SK-N-SH (cell line): Measurements from ENCODE around the gene RDH16. TPM values are rescaled to one million over a fixed set of nuclear protein-coding genes. Genes with fewer than 3 reads are reported as not detected.

Experiments used
- CTCF ChIA-PET: fragments of 300-600, 350-600 bp; formaldehyde crosslinking; extraction: SDS; loops from one replicate; lab custom pipeline; 2021; lab: Yijun Ruan, JAX
- POLR2A ChIA-PET: fragments of 350-600 bp; sonication (Branson Sonifier 250); formaldehyde crosslinking; extraction: SDS; loops from one replicate; lab custom pipeline; 2020; ENCODE audit warnings: antibody characterized with exemption, inconsistent platforms; lab: Yijun Ruan, JAX
- DNase-seq: peaks from one replicate; pipeline ENCODE4 v3.0.0; 2012
- H2AFZ ChIP-seq: fragments of 200-600 bp; sonication (generic); 2 replicates; pipeline ENCODE4 v1.8.1; 2016; ENCODE audit warnings: antibody characterized with exemption, mild to moderate bottlenecking, low read depth
- H3F3A ChIP-seq: fragments of 200-600 bp; sonication (generic); replicated peaks from 2 replicates; pipeline ENCODE3; 2016; ENCODE audit warnings: antibody characterized with exemption, mild to moderate bottlenecking; ENCODE audit not compliant: insufficient read depth
- H3K27ac ChIP-seq, 2 experiments: fragments of 200-500 bp in 1 of 2; fragments of 200-600 bp in 1 of 2; sonication (Bioruptor generic) in 1 of 2; sonication (generic), shearing (Covaris generic) in 1 of 2; 2 replicates each; pipeline versions ENCODE4 v1.5.1 to v1.6.1; 2014 to 2016; ENCODE audit warnings: low read depth in 2 of 2, inconsistent platforms in 1 of 2, low read length in 1 of 2, mild to moderate bottlenecking in 1 of 2, mixed read lengths in 1 of 2
- H3K27me3 ChIP-seq: fragments of 200-600 bp; sonication (generic), shearing (Covaris generic); 2 replicates; pipeline ENCODE4 v1.6.1; 2016; ENCODE audit warnings: mixed run types; ENCODE audit not compliant: insufficient read depth
- H3K36me3 ChIP-seq, 2 experiments: fragments of 200-500 bp in 1 of 2; fragments of 200-600 bp in 1 of 2; sonication (Bioruptor generic) in 1 of 2; sonication (generic) in 1 of 2; replicated peaks in 1 of 2; 2 replicates each; pipeline versions ENCODE3 to v1.5.1; 2014 to 2016; ENCODE audit warnings: low read length in 1 of 2, mild to moderate bottlenecking in 1 of 2; ENCODE audit not compliant: insufficient read depth in 2 of 2, control insufficient read depth in 1 of 2
- H3K4me1 ChIP-seq, 2 experiments: fragments of 200-500 bp in 1 of 2; fragments of 200-600 bp in 1 of 2; sonication (Bioruptor generic) in 1 of 2; sonication (generic), shearing (Covaris generic) in 1 of 2; 2 replicates each; pipeline versions ENCODE4 v1.5.1 to v1.6.1; 2014 to 2016; ENCODE audit warnings: low read depth in 1 of 2, low read length in 1 of 2, mixed run types in 1 of 2; ENCODE audit not compliant: insufficient read depth in 2 of 2, control insufficient read depth in 1 of 2
- H3K4me2 ChIP-seq: fragments of 200-600 bp; sonication (generic), shearing (Covaris generic); 2 replicates; pipeline ENCODE4 v1.6.1; 2017; ENCODE audit warnings: mixed run types
- H3K4me3 ChIP-seq, 2 experiments: fragments of 200-500 bp in 1 of 2; fragments of 200-600 bp in 1 of 2; sonication (Bioruptor generic) in 1 of 2; sonication (generic), shearing (Covaris generic) in 1 of 2; 2 replicates each; pipeline versions ENCODE4 v1.5.1 to v1.8.1; 2014 to 2016; ENCODE audit warnings: low read depth in 2 of 2, inconsistent platforms in 1 of 2, low read length in 1 of 2, mild to moderate bottlenecking in 1 of 2, mixed read lengths in 1 of 2, moderate library complexity in 1 of 2
- H3K79me2 ChIP-seq: fragments of 200-600 bp; sonication (generic); 2 replicates; pipeline ENCODE4 v1.8.1; 2017; ENCODE audit warnings: mild to moderate bottlenecking; ENCODE audit not compliant: insufficient read depth
- H3K9ac ChIP-seq: fragments of 200-600 bp; sonication (generic); 2 replicates; pipeline ENCODE4 v1.6.1; 2017; ENCODE audit warnings: mixed run types
- H3K9me2 ChIP-seq: fragments of 200-600 bp; sonication (generic); 2 replicates; pipeline ENCODE4 v1.6.1; 2017; ENCODE audit warnings: mixed run types
- H3K9me3 ChIP-seq: fragments of 200-600 bp; sonication (generic); 2 replicates; pipeline ENCODE4 v1.6.1; 2017; ENCODE audit warnings: mixed run types, mild to moderate bottlenecking, moderate library complexity
- H4K20me1 ChIP-seq: fragments of 200-600 bp; sonication (generic); 2 replicates; pipeline ENCODE4 v1.6.1; 2017; ENCODE audit warnings: mild to moderate bottlenecking, mixed run types; ENCODE audit not compliant: insufficient read depth
- EZH2phosphoT487 ChIP-seq: fragments of 200-600 bp; sonication (generic); IDR thresholded peaks from 2 replicates; pipeline ENCODE4 v1.6.1; 2017; ENCODE audit warnings: low read depth, mixed run types, mild to moderate bottlenecking, antibody characterized with exemption, moderate library complexity, borderline replicate concordance
- FOSL2 ChIP-seq: IDR thresholded peaks from 2 replicates; pipeline ENCODE4 v1.4.0; 2012; ENCODE audit warnings: low read depth, mild to moderate bottlenecking, moderate library complexity, borderline replicate concordance
- GABPA ChIP-seq: IDR thresholded peaks from 2 replicates; pipeline ENCODE4 v1.4.0; 2012; ENCODE audit warnings: low read depth, mild to moderate bottlenecking
- GATA2 ChIP-seq: sonication (generic); formaldehyde crosslinking; IDR thresholded peaks from 2 replicates; pipeline ENCODE4 v1.5.0; 2020; ENCODE audit warnings: mild to moderate bottlenecking, missing genetic modification reagents
- JUND ChIP-seq: IDR thresholded peaks from 2 replicates; pipeline ENCODE4 v1.4.0; 2012
- MEF2A ChIP-seq: IDR thresholded peaks from 2 replicates; pipeline ENCODE4 v1.4.0; 2012; ENCODE audit warnings: low read depth, borderline replicate concordance
- POLR2AphosphoS5 ChIP-seq: IDR thresholded peaks from 2 replicates; pipeline ENCODE4 v1.6.1; 2012; ENCODE audit warnings: low read depth, low read length
- RAD21 ChIP-seq: IDR thresholded peaks from 2 replicates; pipeline ENCODE4 v1.6.1; 2012; ENCODE audit warnings: mild to moderate bottlenecking, low read length
- RCOR1 ChIP-seq: fragments of 150-350 bp; IDR thresholded peaks from 2 replicates; pipeline ENCODE4 v1.6.1; 2017; ENCODE audit warnings: antibody characterized with exemption, low read length
- REST ChIP-seq: IDR thresholded peaks from 2 replicates; pipeline ENCODE4 v1.6.1; 2012; ENCODE audit warnings: mild to moderate bottlenecking, low read depth, low read length, moderate library complexity
- RFX5 ChIP-seq: IDR thresholded peaks from 2 replicates; pipeline ENCODE4 v1.6.1; 2012; ENCODE audit warnings: mild to moderate bottlenecking, improper control_type of control experiment, low read length
- SIN3A ChIP-seq: IDR thresholded peaks from 2 replicates; pipeline ENCODE4 v1.6.1; 2012; ENCODE audit warnings: low read depth, mild to moderate bottlenecking, low read length, moderate library complexity, borderline replicate concordance
- SMC3 ChIP-seq: IDR thresholded peaks from 2 replicates; pipeline ENCODE4 v1.6.1; 2012; ENCODE audit warnings: low read depth, low read length, improper control_type of control experiment
- TAF1 ChIP-seq: IDR thresholded peaks from 2 replicates; pipeline ENCODE4 v1.6.1; 2012; ENCODE audit warnings: low read depth, mild to moderate bottlenecking, low read length, moderate library complexity, borderline replicate concordance
- TEAD4 ChIP-seq: IDR thresholded peaks from 2 replicates; pipeline ENCODE4 v1.4.0; 2012; ENCODE audit warnings: mild to moderate bottlenecking, borderline replicate concordance; ENCODE audit not compliant: insufficient read depth
- USF2 ChIP-seq: fragments of 150-350 bp; IDR thresholded peaks from 2 replicates; pipeline ENCODE4 v1.6.1; 2017; ENCODE audit warnings: antibody characterized with exemption, low read length, low read depth, borderline replicate concordance
- YY1 ChIP-seq: IDR thresholded peaks from 2 replicates; pipeline ENCODE4 v1.4.0; 2012; ENCODE audit warnings: low read depth, mild to moderate bottlenecking
- WGBS: methylation state at CpG from one replicate; pipeline ENCODE4 v1.1.6; 2017; ENCODE audit warnings: low lambda C conversion rate; 5-methylcytosine and 5-hydroxymethylcytosine counted together
- polyA plus RNA-seq, 3 experiments: library from polyadenylated mRNA; depleted of rRNA; stranded (reverse); fragments of >200 nt; gene quantifications; 2 replicates each; pipeline ENCODE4 v1.2.3, GENCODE V29; 2012
- TF ChIP-seq, protein P1 (sequence below): IDR thresholded peaks from 2 replicates; pipeline ENCODE4; 2012
- TF ChIP-seq, protein P2 (sequence below): IDR thresholded peaks from 2 replicates; pipeline ENCODE4 v1.4.0; 2012; ENCODE audit warnings: low read depth, borderline replicate concordance
- TF ChIP-seq, protein P3 (sequence below): IDR thresholded peaks from 2 replicates; pipeline ENCODE4 v1.4.0; 2012; ENCODE audit warnings: low read depth

Gene RDH16
- polyA plus RNA-seq, 1 of the 3 experiments (the other 2 are of a cell fraction) = 0.12 TPM

DNA sequence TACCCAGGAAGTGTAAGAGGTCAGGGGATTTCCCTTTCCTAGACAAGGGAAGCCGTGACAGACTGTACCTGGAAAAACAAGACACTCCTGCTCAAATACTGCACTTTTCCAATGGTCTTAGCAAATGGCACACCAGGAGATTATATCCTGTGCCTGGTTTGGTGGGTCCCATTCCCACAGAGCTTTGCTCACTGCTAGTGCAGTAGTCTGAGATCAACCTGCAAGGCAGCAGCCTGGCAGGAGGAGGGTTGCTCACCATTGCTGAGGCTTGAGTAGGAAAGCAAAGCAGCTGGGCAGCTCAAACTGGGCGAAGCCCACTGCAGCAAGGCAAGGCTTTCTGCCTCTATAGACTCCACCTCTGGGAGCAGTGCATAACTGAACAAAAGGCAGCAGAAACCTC is 1.0 kb upstream of the RDH16 start:
- no peak for DNase-seq
- Histone ChIP-seq H3K27ac (no peak overlapping the region), H3K4me1 (peaks cover 0 to 2% of the 10 kb centered on the region in 2 experiments; a peak in 1 of 4 replicates), H3K27me3 (peaks cover 6% of the 10 kb centered on the region; the same call in 1 of the 2 replicates), H3K9me3 (no peaks in the 10 kb centered on the region), H4K20me1 (no peaks in the 10 kb centered on the region), H3K4me3 (no peak overlapping the region), H3F3A (no peaks in the 10 kb centered on the region), H3K36me3 (no peaks in the 10 kb centered on the region), H3K9ac (no peak overlapping the region), H3K4me2 (no peak overlapping the region), H3K79me2 (no peaks in the 10 kb centered on the region), H2AFZ (no peak overlapping the region), H3K9me2 (no peaks in the 10 kb centered on the region)
- ChIA-PET CTCF (interaction anchor here (1.1 kb wide), 1 partner anchor 29 kb away, joined by 3 read pairs; no protein-coding TSS in a partner anchor), POLR2A (interaction anchor here (0.6 to 1.6 kb wide), 2 partner anchors 30 to 71 kb away, joined by 3 read pairs; no protein-coding TSS in a partner anchor)
- WGBS = 16% methylated on average over 2 of the region's 2 CpGs
- TF ChIP-seq TAF1 (no peak), TEAD4 (no peak)
- TF ChIP-seq, all 33 proteins: peak for 0

- 47% methylated on average over 2 of the region's 2 CpGs for WGBS
- no peak for DNase-seq
- Histone ChIP-seq H3K27ac (no peak overlapping the region), H3F3A (no peaks in the 10 kb centered on the region), H3K79me2 (no peaks in the 10 kb centered on the region), H3K4me1 (peaks cover 0 to 2% of the 10 kb centered on the region in 2 experiments; a peak in 1 of 4 replicates), H2AFZ (no peak overlapping the region), H3K4me2 (no peak overlapping the region), H4K20me1 (no peaks in the 10 kb centered on the region), H3K27me3 (peaks cover 6% of the 10 kb centered on the region; the same call in 1 of the 2 replicates), H3K9ac (no peak overlapping the region), H3K9me2 (no peaks in the 10 kb centered on the region), H3K9me3 (no peaks in the 10 kb centered on the region), H3K36me3 (no peaks in the 10 kb centered on the region), H3K4me3 (no peak overlapping the region)
- ChIA-PET POLR2A (no interaction called here), CTCF (no interaction called here)
- no peak for TF ChIP-seq POLR2AphosphoS5
- no peak for TF ChIP-seq RAD21
- no peak for TF ChIP-seq SMC3
- no peak for TF ChIP-seq REST
- TF ChIP-seq USF2 = no peak
- TF ChIP-seq, protein P1, sequence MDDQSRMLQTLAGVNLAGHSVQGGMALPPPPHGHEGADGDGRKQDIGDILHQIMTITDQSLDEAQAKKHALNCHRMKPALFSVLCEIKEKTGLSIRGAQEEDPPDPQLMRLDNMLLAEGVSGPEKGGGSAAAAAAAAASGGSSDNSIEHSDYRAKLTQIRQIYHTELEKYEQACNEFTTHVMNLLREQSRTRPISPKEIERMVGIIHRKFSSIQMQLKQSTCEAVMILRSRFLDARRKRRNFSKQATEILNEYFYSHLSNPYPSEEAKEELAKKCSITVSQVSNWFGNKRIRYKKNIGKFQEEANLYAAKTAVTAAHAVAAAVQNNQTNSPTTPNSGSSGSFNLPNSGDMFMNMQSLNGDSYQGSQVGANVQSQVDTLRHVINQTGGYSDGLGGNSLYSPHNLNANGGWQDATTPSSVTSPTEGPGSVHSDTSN = no peak
- no peak for TF ChIP-seq EZH2phosphoT487
- TF ChIP-seq GATA2 (CRISPR knock-in tag) = no peak
- TF ChIP-seq GABPA = no peak
- no peak for TF ChIP-seq SIN3A
- no peak for TF ChIP-seq JUND
- TF ChIP-seq RFX5 = no peak
- TF ChIP-seq, protein P2, sequence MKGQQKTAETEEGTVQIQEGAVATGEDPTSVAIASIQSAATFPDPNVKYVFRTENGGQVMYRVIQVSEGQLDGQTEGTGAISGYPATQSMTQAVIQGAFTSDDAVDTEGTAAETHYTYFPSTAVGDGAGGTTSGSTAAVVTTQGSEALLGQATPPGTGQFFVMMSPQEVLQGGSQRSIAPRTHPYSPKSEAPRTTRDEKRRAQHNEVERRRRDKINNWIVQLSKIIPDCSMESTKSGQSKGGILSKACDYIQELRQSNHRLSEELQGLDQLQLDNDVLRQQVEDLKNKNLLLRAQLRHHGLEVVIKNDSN = no peak
- TF ChIP-seq, protein P3, sequence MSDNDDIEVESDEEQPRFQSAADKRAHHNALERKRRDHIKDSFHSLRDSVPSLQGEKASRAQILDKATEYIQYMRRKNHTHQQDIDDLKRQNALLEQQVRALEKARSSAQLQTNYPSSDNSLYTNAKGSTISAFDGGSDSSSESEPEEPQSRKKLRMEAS = no peak
- no peak for TF ChIP-seq YY1
- TF ChIP-seq RCOR1 = no peak
- no peak for TF ChIP-seq FOSL2
- TF ChIP-seq MEF2A = no peak
Measured at GRCh38 chr12:56955631-56956256, 1.7 kb downstream of the RDH16 start.
